Peyer's patch (tissue), 4 donors: ENCODE measurements around the gene MOCS3. TPM values are rescaled to one million over a fixed set of nuclear protein-coding genes. Genes with fewer than 3 reads are reported as not detected.

Source experiments
- DNase-seq, 3 donors: peaks; one replicate each; pipeline ENCODE4 v3.0.0-alpha.2; 2017 to 2019
- H3K27ac ChIP-seq, 4 donors: fragments of 200-600 bp; sonication (generic); one replicate each; pipeline ENCODE4 v1.5.1; 2016 to 2019
- H3K27me3 ChIP-seq, 2 donors: fragments of 200-600 bp; sonication (generic); one replicate each; pipeline ENCODE4 v1.5.1; 2019
- H3K36me3 ChIP-seq, 3 donors: fragments of 200-600 bp; sonication (generic); one replicate each; pipeline ENCODE4 v1.5.1; 2016 to 2019
- H3K4me1 ChIP-seq, 4 donors: fragments of 200-600 bp; sonication (generic); one replicate each; pipeline ENCODE4 v1.5.1; 2016 to 2019
- H3K4me3 ChIP-seq, 4 donors: fragments of 200-600 bp; sonication (generic); 1 replicate in 3 of 4; 2 replicates in 1 of 4; pipeline ENCODE4 v1.5.1; 2016 to 2019; ENCODE audit warnings: mild to moderate bottlenecking in 1 of 4
- H3K9me3 ChIP-seq, 4 donors: fragments of 200-600 bp; sonication (generic); one replicate each; pipeline ENCODE4 v1.5.1; 2016 to 2019; ENCODE audit warnings: mild to moderate bottlenecking in 1 of 4
- CTCF ChIP-seq, 6 experiments: fragments of 450-650 bp in 4 of 6; fragments of 200-600 bp in 2 of 6; sonication (generic) in 1 of 6; IDR thresholded peaks; one replicate each; pipeline ENCODE4 v1.5.1; 2017 to 2019; ENCODE audit warnings: antibody characterized with exemption in 6 of 6, mild to moderate bottlenecking in 3 of 6, moderate library complexity in 1 of 6
- POLR2A ChIP-seq, 2 donors: fragments of 450-650 bp; IDR thresholded peaks; one replicate each; pipeline ENCODE4 v1.5.1; 2017; ENCODE audit warnings: antibody characterized with exemption in 2 of 2, mild to moderate bottlenecking in 2 of 2, moderate library complexity in 2 of 2
- total RNA-seq, 4 donors: library from RNA; depleted of rRNA; stranded (reverse); fragments of >200 nt; gene quantifications; one replicate each; pipeline ENCODE4 v1.1.0, GENCODE V29; 2016

The MOCS3 gene
- total RNA-seq, 4 donors from 2014 or later, result 3.3 to 4.6 (median 3.7) TPM

DNA sequence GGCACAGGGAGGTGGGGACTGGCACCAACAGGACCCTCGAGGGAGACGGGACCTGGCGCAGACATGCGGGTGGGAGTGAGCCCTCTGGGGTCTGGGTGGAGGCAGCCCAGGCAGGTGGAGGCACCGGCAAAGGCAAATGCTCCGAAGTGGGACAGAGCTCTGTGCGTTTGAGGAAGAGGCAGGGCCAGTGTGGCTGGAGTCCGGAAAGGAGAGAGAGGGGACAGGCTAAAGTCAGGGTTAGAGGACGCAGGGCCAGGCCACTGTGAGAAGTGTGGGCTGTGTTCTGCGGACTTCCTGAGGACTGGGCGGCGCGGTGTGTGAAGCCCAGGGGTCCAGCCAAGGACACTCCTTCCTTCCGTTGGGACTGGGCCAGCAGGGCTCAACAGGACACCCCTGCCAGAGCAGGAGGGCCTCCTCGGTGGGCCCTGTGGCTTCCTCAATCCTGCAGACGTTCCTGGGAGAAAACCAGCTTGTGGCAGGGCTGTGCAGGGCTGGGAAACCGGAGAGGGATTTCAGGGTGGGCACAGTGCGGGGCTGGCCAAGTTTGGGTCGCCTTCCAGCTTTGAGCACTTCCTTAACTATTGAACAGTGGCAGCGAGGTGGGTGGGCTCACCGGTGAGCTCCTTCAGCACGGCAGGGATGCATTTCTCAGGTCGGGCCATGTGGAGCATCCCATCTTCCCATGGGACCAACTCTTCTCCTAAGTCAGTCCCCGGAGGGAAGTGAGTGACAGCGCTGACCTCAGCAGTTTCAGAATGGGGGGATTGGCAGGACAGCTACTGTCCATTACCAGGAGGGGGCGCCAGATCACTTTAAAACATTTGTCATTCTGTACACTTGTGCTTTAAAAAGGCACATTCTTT, 22.5 kb downstream of the MOCS3 start:
- peak in 2 of 3 donors; percentile 51 to 72 for DNase-seq
- no peaks in the 10 kb centered on the region for H3K36me3 ChIP-seq
- H3K27ac ChIP-seq, result peak overlapping the region in 1 of 4 donors; percentile 12
- no peaks in the 10 kb centered on the region for H3K9me3 ChIP-seq
- no peak for TF ChIP-seq POLR2A (IDR thresholded peaks at IDR 0.05)
- TF ChIP-seq CTCF (IDR thresholded peaks at IDR 0.05), result peak; percentile 58 to 82 (median 70)
- no peaks in the 10 kb centered on the region for H3K27me3 ChIP-seq
- no peak overlapping the region for H3K4me3 ChIP-seq
- H3K4me1 ChIP-seq, result peaks cover 0 to 14% (median 2%) of the 10 kb centered on the region in 4 donors

- Histone ChIP-seq H3K9me3 (no peaks in the 10 kb centered on the region), H3K36me3 (no peaks in the 10 kb centered on the region), H3K4me1 (peaks cover 0 to 14% (median 2%) of the 10 kb centered on the region in 4 donors), H3K4me3 (no peak overlapping the region), H3K27me3 (no peaks in the 10 kb centered on the region), H3K27ac (no peak overlapping the region)
- DNase-seq, result no peak
- TF ChIP-seq POLR2A (IDR thresholded peaks at IDR 0.05) (no peak), CTCF (IDR thresholded peaks at IDR 0.05) (no peak)
These were observed 23.1 kb downstream of the MOCS3 start for GRCh38 chr20:50981714-50982048.

GRCh38 chr20:50982363-50982762, 23.7 kb downstream of the MOCS3 start:
- Histone ChIP-seq H3K36me3 (no peaks in the 10 kb centered on the region), H3K9me3 (no peaks in the 10 kb centered on the region), H3K4me3 (no peak overlapping the region), H3K4me1 (peaks cover 0 to 14% (median 2%) of the 10 kb centered on the region in 4 donors), H3K27me3 (no peaks in the 10 kb centered on the region), H3K27ac (no peak overlapping the region)
- TF ChIP-seq CTCF (IDR thresholded peaks at IDR 0.05) (no peak), POLR2A (IDR thresholded peaks at IDR 0.05) (no peak)
- DNase-seq, result peak in 2 of 3 donors; percentile 63 to 77

DNA sequence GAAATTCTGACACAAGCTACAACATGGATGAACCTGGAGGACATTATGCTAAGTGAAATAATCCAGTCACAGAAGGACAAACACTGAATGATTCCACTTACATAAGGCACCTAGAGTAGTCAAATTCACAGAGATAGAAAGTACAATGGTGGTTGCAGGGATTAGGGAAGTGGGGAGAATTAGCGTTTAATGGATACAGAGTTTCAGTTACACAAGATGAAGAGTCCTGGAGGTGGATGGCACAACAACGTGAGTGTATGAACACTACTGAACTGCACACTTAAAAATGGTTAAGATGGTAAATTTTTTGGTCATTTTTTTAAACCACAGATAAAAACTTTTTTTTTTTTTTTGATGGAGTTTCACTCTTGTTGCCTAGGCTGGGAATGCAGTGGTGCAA, 24.7 kb downstream of the MOCS3 start:
- DNase-seq, result no peak
- Histone ChIP-seq H3K9me3 (no peaks in the 10 kb centered on the region), H3K36me3 (no peaks in the 10 kb centered on the region), H3K4me3 (no peak overlapping the region), H3K27ac (no peak overlapping the region), H3K27me3 (no peaks in the 10 kb centered on the region), H3K4me1 (peaks cover 0 to 14% (median 2%) of the 10 kb centered on the region in 4 donors)
- TF ChIP-seq CTCF (IDR thresholded peaks at IDR 0.05), result no peak
- TF ChIP-seq POLR2A (IDR thresholded peaks at IDR 0.05), result no peak

- peak in 2 of 3 donors; percentile 62 to 82 for DNase-seq
- Histone ChIP-seq H3K4me3 (no peak overlapping the region), H3K36me3 (no peaks in the 10 kb centered on the region), H3K9me3 (no peaks in the 10 kb centered on the region), H3K27ac (no peak overlapping the region), H3K27me3 (no peaks in the 10 kb centered on the region), H3K4me1 (peaks cover 0 to 3% (median 0%) of the 10 kb centered on the region in 4 donors)
- TF ChIP-seq CTCF (IDR thresholded peaks at IDR 0.05) (peak; percentile 67 to 98 (median 92)), POLR2A (IDR thresholded peaks at IDR 0.05) (no peak)
These were observed 29.0 kb downstream of the MOCS3 start for GRCh38 chr20:50987493-50988210.
